SK-N-SH (cell line): ENCODE data around the gene SELENOI. TPM values are rescaled to one million over a fixed set of nuclear protein-coding genes. Genes with fewer than 3 reads are reported as not detected.

Experiments used
- CTCF ChIA-PET: fragments of 300-600, 350-600 bp; formaldehyde crosslinking; extraction: SDS; loops from one replicate; lab custom pipeline; 2021; lab: Yijun Ruan, JAX
- POLR2A ChIA-PET: fragments of 350-600 bp; sonication (Branson Sonifier 250); formaldehyde crosslinking; extraction: SDS; loops from one replicate; lab custom pipeline; 2020; ENCODE audit warnings: antibody characterized with exemption, inconsistent platforms; lab: Yijun Ruan, JAX
- DNase-seq: peaks from one replicate; pipeline ENCODE4 v3.0.0; 2012
- H2AFZ ChIP-seq: fragments of 200-600 bp; sonication (generic); 2 replicates; pipeline ENCODE4 v1.8.1; 2016; ENCODE audit warnings: antibody characterized with exemption, mild to moderate bottlenecking, low read depth
- H3F3A ChIP-seq: fragments of 200-600 bp; sonication (generic); replicated peaks from 2 replicates; pipeline ENCODE3; 2016; ENCODE audit warnings: antibody characterized with exemption, mild to moderate bottlenecking; ENCODE audit not compliant: insufficient read depth
- H3K27ac ChIP-seq, 2 experiments: fragments of 200-500 bp in 1 of 2; fragments of 200-600 bp in 1 of 2; sonication (Bioruptor generic) in 1 of 2; sonication (generic), shearing (Covaris generic) in 1 of 2; 2 replicates each; pipeline versions ENCODE4 v1.5.1 to v1.6.1; 2014 to 2016; ENCODE audit warnings: low read depth in 2 of 2, inconsistent platforms in 1 of 2, low read length in 1 of 2, mild to moderate bottlenecking in 1 of 2, mixed read lengths in 1 of 2
- H3K27me3 ChIP-seq: fragments of 200-600 bp; sonication (generic), shearing (Covaris generic); 2 replicates; pipeline ENCODE4 v1.6.1; 2016; ENCODE audit warnings: mixed run types; ENCODE audit not compliant: insufficient read depth
- H3K36me3 ChIP-seq, 2 experiments: fragments of 200-500 bp in 1 of 2; fragments of 200-600 bp in 1 of 2; sonication (Bioruptor generic) in 1 of 2; sonication (generic) in 1 of 2; replicated peaks in 1 of 2; 2 replicates each; pipeline versions ENCODE3 to v1.5.1; 2014 to 2016; ENCODE audit warnings: low read length in 1 of 2, mild to moderate bottlenecking in 1 of 2; ENCODE audit not compliant: insufficient read depth in 2 of 2, control insufficient read depth in 1 of 2
- H3K4me1 ChIP-seq, 2 experiments: fragments of 200-500 bp in 1 of 2; fragments of 200-600 bp in 1 of 2; sonication (Bioruptor generic) in 1 of 2; sonication (generic), shearing (Covaris generic) in 1 of 2; 2 replicates each; pipeline versions ENCODE4 v1.5.1 to v1.6.1; 2014 to 2016; ENCODE audit warnings: low read depth in 1 of 2, low read length in 1 of 2, mixed run types in 1 of 2; ENCODE audit not compliant: insufficient read depth in 2 of 2, control insufficient read depth in 1 of 2
- H3K4me2 ChIP-seq: fragments of 200-600 bp; sonication (generic), shearing (Covaris generic); 2 replicates; pipeline ENCODE4 v1.6.1; 2017; ENCODE audit warnings: mixed run types
- H3K4me3 ChIP-seq, 2 experiments: fragments of 200-500 bp in 1 of 2; fragments of 200-600 bp in 1 of 2; sonication (Bioruptor generic) in 1 of 2; sonication (generic), shearing (Covaris generic) in 1 of 2; 2 replicates each; pipeline versions ENCODE4 v1.5.1 to v1.8.1; 2014 to 2016; ENCODE audit warnings: low read depth in 2 of 2, inconsistent platforms in 1 of 2, low read length in 1 of 2, mild to moderate bottlenecking in 1 of 2, mixed read lengths in 1 of 2, moderate library complexity in 1 of 2
- H3K79me2 ChIP-seq: fragments of 200-600 bp; sonication (generic); 2 replicates; pipeline ENCODE4 v1.8.1; 2017; ENCODE audit warnings: mild to moderate bottlenecking; ENCODE audit not compliant: insufficient read depth
- H3K9ac ChIP-seq: fragments of 200-600 bp; sonication (generic); 2 replicates; pipeline ENCODE4 v1.6.1; 2017; ENCODE audit warnings: mixed run types
- H3K9me2 ChIP-seq: fragments of 200-600 bp; sonication (generic); 2 replicates; pipeline ENCODE4 v1.6.1; 2017; ENCODE audit warnings: mixed run types
- H3K9me3 ChIP-seq: fragments of 200-600 bp; sonication (generic); 2 replicates; pipeline ENCODE4 v1.6.1; 2017; ENCODE audit warnings: mixed run types, mild to moderate bottlenecking, moderate library complexity
- H4K20me1 ChIP-seq: fragments of 200-600 bp; sonication (generic); 2 replicates; pipeline ENCODE4 v1.6.1; 2017; ENCODE audit warnings: mild to moderate bottlenecking, mixed run types; ENCODE audit not compliant: insufficient read depth
- CHD2 ChIP-seq: fragments of 150-350 bp; IDR thresholded peaks from 2 replicates; pipeline ENCODE4 v1.6.1; 2018; ENCODE audit warnings: low read length; ENCODE audit not compliant: partially characterized antibody
- ELF1 ChIP-seq: IDR thresholded peaks from 2 replicates; pipeline ENCODE4 v1.4.0; 2012
- FOXJ3 ChIP-seq: sonication (generic); formaldehyde crosslinking; IDR thresholded peaks from 2 replicates; pipeline ENCODE4 v1.5.1; 2020; ENCODE audit warnings: mild to moderate bottlenecking, missing genetic modification reagents
- MEF2A ChIP-seq: IDR thresholded peaks from 2 replicates; pipeline ENCODE4 v1.4.0; 2012; ENCODE audit warnings: low read depth, borderline replicate concordance
- MXI1 ChIP-seq: IDR thresholded peaks from 2 replicates; pipeline ENCODE4 v1.6.1; 2012; ENCODE audit warnings: mild to moderate bottlenecking, low read depth, low read length, improper control_type of control experiment
- NRF1 ChIP-seq: IDR thresholded peaks from 2 replicates; pipeline ENCODE4 v1.6.1; 2012; ENCODE audit warnings: low read depth, mild to moderate bottlenecking, low read length
- TAF1 ChIP-seq: IDR thresholded peaks from 2 replicates; pipeline ENCODE4 v1.6.1; 2012; ENCODE audit warnings: low read depth, mild to moderate bottlenecking, low read length, moderate library complexity, borderline replicate concordance
- TEAD4 ChIP-seq: IDR thresholded peaks from 2 replicates; pipeline ENCODE4 v1.4.0; 2012; ENCODE audit warnings: mild to moderate bottlenecking, borderline replicate concordance; ENCODE audit not compliant: insufficient read depth
- USF1 ChIP-seq: IDR thresholded peaks from 2 replicates; pipeline ENCODE4 v1.4.0; 2012; ENCODE audit warnings: low read depth, borderline replicate concordance
- YY1 ChIP-seq: IDR thresholded peaks from 2 replicates; pipeline ENCODE4 v1.4.0; 2012; ENCODE audit warnings: low read depth, mild to moderate bottlenecking
- WGBS: methylation state at CpG from one replicate; pipeline ENCODE4 v1.1.6; 2017; ENCODE audit warnings: low lambda C conversion rate; 5-methylcytosine and 5-hydroxymethylcytosine counted together
- polyA plus RNA-seq, 3 experiments: library from polyadenylated mRNA; depleted of rRNA; stranded (reverse); fragments of >200 nt; gene quantifications; 2 replicates each; pipeline ENCODE4 v1.2.3, GENCODE V29; 2012
- TF ChIP-seq, protein P1 (sequence below): IDR thresholded peaks from 2 replicates; pipeline ENCODE4 v1.4.0; 2012; ENCODE audit warnings: low read depth, borderline replicate concordance

SELENOI gene
- polyA plus RNA-seq, 1 of the 3 experiments (the other 2 are of a cell fraction), result 4.4 TPM

- Histone ChIP-seq H3K4me3 (peak within 1 kb of the TSS; percentile 90 to 95), H3K9me2 (no peaks in the 10 kb centered on the region), H3K27ac (peak within 1 kb of the TSS; percentile 87 to 95), H3K4me2 (peak within 1 kb of the TSS; percentile 89), H3K36me3 (no peaks in the 10 kb centered on the region), H3K9ac (peak within 1 kb of the TSS; percentile 80), H3K27me3 (no peaks in the 10 kb centered on the region), H4K20me1 (no peaks in the 10 kb centered on the region; the same call in 1 of the 2 replicates), H3K4me1 (peaks cover 10 to 23% of the 10 kb centered on the region in 2 experiments; a peak in 3 of 4 replicates), H2AFZ (peak within 1 kb of the TSS; percentile 80), H3F3A (peaks cover 15% of the 10 kb centered on the region), H3K9me3 (no peaks in the 10 kb centered on the region), H3K79me2 (peaks cover 74% of the 10 kb centered on the region)
- ChIA-PET POLR2A (interaction anchor here (0.9 to 1.0 kb wide), 2 partner anchors 49 to 51 kb away, joined by 3 to 4 read pairs; no protein-coding TSS in a partner anchor), CTCF (interaction anchor here (0.7 to 2.5 kb wide), 8 partner anchors 10 to 400 kb away, joined by 3 to 16 read pairs (median 4); no protein-coding TSS in a partner anchor)
- WGBS, result under 1% methylated on average over 28 of the region's 28 CpGs
- TF ChIP-seq TEAD4 (no peak), YY1 (no peak), ELF1 (no peak), MXI1 (peak; percentile 39; the same call in 1 of the 2 replicates), FOXJ3 (no peak), TAF1 (peak; percentile 29; the same call in 1 of the 2 replicates), CHD2 (peak; percentile 11)
- DNase-seq, result peak; percentile 70
Measured at GRCh38 chr2:26346454-26347053, 611 bp downstream of the SELENOI start, which contains the start of gene ADGRF3. Gene ADGRF3, minus strand, starts transcription at chr2:26346789. Its CDS starts 555 bp downstream, at chr2:26346234.

DNA sequence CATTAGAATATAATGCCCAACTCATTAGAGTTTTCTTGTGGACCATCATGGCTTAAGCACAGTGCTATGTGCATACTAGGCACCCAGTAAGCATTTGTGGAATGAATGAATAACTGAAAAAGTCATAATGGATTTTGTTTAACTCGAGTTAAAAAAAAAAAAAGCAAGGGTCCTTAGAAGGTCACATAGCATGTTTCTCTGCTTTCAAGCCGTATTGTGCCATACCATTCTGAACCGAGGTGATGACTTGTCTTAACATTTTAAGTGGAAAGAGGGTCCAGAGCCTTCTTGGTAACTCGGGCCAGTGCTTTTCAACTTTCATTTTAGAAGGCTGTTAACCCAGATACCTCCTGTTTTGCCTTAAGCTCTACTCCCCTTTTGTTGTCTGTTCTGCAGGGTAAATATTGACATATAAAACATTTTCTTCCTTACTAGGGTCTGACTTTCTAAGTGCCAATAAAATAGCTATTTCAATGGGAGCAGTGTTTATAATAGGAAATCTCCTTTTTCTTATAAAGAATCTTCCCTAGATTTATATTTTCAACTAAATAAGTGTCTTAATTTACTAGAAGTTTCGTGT is 1.4 kb downstream of the SELENOI start:
- Histone ChIP-seq H3K4me3 (peak overlapping the region; percentile 83 to 95), H3K4me1 (peaks cover 10 to 23% of the 10 kb centered on the region in 2 experiments; a peak in 3 of 4 replicates), H3K79me2 (peaks cover 83% of the 10 kb centered on the region), H3F3A (peaks cover 15% of the 10 kb centered on the region), H3K36me3 (no peaks in the 10 kb centered on the region), H2AFZ (peak overlapping the region; percentile 62), H3K9ac (peak overlapping the region; percentile 80), H3K27me3 (no peaks in the 10 kb centered on the region), H3K9me2 (no peaks in the 10 kb centered on the region), H3K27ac (peak overlapping the region; percentile 75 to 78), H3K9me3 (no peaks in the 10 kb centered on the region), H3K4me2 (peak overlapping the region; percentile 89), H4K20me1 (no peaks in the 10 kb centered on the region; the same call in 1 of the 2 replicates)
- POLR2A ChIA-PET, result interaction anchor here (0.9 kb wide), 1 partner anchor 50 kb away, joined by 4 read pairs; no protein-coding TSS in a partner anchor
- CTCF ChIA-PET, result interaction anchor here (0.8 to 2.5 kb wide), 7 partner anchors 10 to 399 kb away, joined by 3 to 16 read pairs (median 4); no protein-coding TSS in a partner anchor
- DNase-seq, result no peak
- WGBS, result 7% methylated on average over 5 of the region's 5 CpGs
- TF ChIP-seq, protein P1, sequence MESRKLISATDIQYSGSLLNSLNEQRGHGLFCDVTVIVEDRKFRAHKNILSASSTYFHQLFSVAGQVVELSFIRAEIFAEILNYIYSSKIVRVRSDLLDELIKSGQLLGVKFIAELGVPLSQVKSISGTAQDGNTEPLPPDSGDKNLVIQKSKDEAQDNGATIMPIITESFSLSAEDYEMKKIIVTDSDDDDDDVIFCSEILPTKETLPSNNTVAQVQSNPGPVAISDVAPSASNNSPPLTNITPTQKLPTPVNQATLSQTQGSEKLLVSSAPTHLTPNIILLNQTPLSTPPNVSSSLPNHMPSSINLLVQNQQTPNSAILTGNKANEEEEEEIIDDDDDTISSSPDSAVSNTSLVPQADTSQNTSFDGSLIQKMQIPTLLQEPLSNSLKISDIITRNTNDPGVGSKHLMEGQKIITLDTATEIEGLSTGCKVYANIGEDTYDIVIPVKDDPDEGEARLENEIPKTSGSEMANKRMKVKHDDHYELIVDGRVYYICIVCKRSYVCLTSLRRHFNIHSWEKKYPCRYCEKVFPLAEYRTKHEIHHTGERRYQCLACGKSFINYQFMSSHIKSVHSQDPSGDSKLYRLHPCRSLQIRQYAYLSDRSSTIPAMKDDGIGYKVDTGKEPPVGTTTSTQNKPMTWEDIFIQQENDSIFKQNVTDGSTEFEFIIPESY, result no peak
- TF ChIP-seq USF1 (no peak), NRF1 (no peak), MEF2A (no peak), ELF1 (no peak)
